H1 (cell line): Measurements from ENCODE around the gene PLD6. TPM values are rescaled to one million over a fixed set of nuclear protein-coding genes. Genes with fewer than 3 reads are reported as not detected.

Experiments used
- CTCF ChIA-PET: fragments of 300-600 bp; sonication (Branson Sonifier 250); formaldehyde crosslinking; loops from one replicate; lab custom pipeline; 2021; ENCODE audit not compliant: partially characterized antibody; lab: Charles Lee
- POLR2A ChIA-PET: fragments of 300-600 bp; sonication (Branson Sonifier 250); formaldehyde crosslinking; loops from one replicate; lab custom pipeline; 2021; ENCODE audit warnings: inconsistent platforms; ENCODE audit not compliant: partially characterized antibody; lab: Charles Lee
- DNase-seq, 2 experiments: peaks; one replicate each; pipeline versions ENCODE4 v3.0.0 to v3.0.0-alpha.2; 2010 to 2022; ENCODE audit warnings: low spot score in 2 of 2, low read depth in 1 of 2, mixed read lengths in 1 of 2
- FAIRE-seq: peaks from 2 replicates; lab custom pipeline; 2011; peaks lifted over from hg19 to GRCh38; lab: Jason Lieb, UNC
- H2AFZ ChIP-seq: 2 replicates; pipeline ENCODE4 v1.8.1; 2012; ENCODE audit warnings: low read length, inconsistent platforms
- H2AK5ac ChIP-seq: 2 replicates; pipeline ENCODE4 v1.6.1; 2013; ENCODE audit warnings: low read depth, low read length
- H2BK120ac ChIP-seq: replicated peaks from 2 replicates; pipeline ENCODE3; 2013; ENCODE audit warnings: low read depth, low read length, inconsistent platforms
- H2BK12ac ChIP-seq: 2 replicates; pipeline ENCODE4 v1.6.1; 2013; ENCODE audit warnings: low read depth, low read length
- H2BK15ac ChIP-seq: 2 replicates; pipeline ENCODE4 v1.6.1; 2013; ENCODE audit warnings: low read length
- H2BK20ac ChIP-seq: 2 replicates; pipeline ENCODE4 v1.6.1; 2013; ENCODE audit warnings: low read length
- H2BK5ac ChIP-seq: 2 replicates; pipeline ENCODE4 v1.6.1; 2013; ENCODE audit warnings: low read depth, low read length
- H3K14ac ChIP-seq: 2 replicates; pipeline ENCODE4 v1.6.1; 2013; ENCODE audit warnings: inconsistent platforms; ENCODE audit not compliant: insufficient read length
- H3K18ac ChIP-seq: 2 replicates; pipeline ENCODE4 v1.6.1; 2013; ENCODE audit warnings: low read length; ENCODE audit errors: extremely low read depth
- H3K23ac ChIP-seq: 2 replicates; pipeline ENCODE4 v1.6.1; 2013; ENCODE audit warnings: inconsistent platforms; ENCODE audit not compliant: insufficient read length
- H3K23me2 ChIP-seq: 2 replicates; pipeline ENCODE4 v1.6.1; 2013; ENCODE audit warnings: low read depth, low read length
- H3K27ac ChIP-seq: 2 replicates; pipeline ENCODE4 v1.6.1; 2011; ENCODE audit warnings: low read depth, low read length, inconsistent platforms
- H3K27me3 ChIP-seq, 4 experiments: replicated peaks in 1 of 4; 1 replicate in 1 of 4; 2 replicates in 3 of 4; pipeline versions ENCODE4 v1.6.1 to v1.8.1; 2011 to 2013; ENCODE audit warnings: low read length in 3 of 4, mild to moderate bottlenecking in 3 of 4, inconsistent platforms in 2 of 4, mixed read lengths in 2 of 4, moderate library complexity in 1 of 4; ENCODE audit not compliant: control insufficient read depth in 3 of 4, insufficient read depth in 3 of 4; ENCODE audit errors: extremely low read depth in 1 of 4
- H3K36me3 ChIP-seq, 4 experiments: 2 replicates each; pipeline versions ENCODE4 v1.6.1 to v1.8.1; 2011 to 2013; ENCODE audit warnings: mild to moderate bottlenecking in 4 of 4, low read length in 3 of 4, moderate library complexity in 2 of 4, control low read depth in 1 of 4, inconsistent platforms in 1 of 4; ENCODE audit not compliant: insufficient read depth in 4 of 4, control insufficient read depth in 2 of 4
- H3K4ac ChIP-seq: replicated peaks from 2 replicates; pipeline ENCODE3; 2013; ENCODE audit warnings: low read length, low read depth, mixed read lengths, inconsistent platforms; ENCODE audit not compliant: insufficient read length
- H3K4me1 ChIP-seq, 4 experiments: replicated peaks in 1 of 4; 1 replicate in 1 of 4; 2 replicates in 3 of 4; pipeline versions ENCODE4 v1.6.1 to v1.8.1; 2011 to 2013; ENCODE audit warnings: low read length in 3 of 4, inconsistent platforms in 2 of 4, mixed read lengths in 1 of 4; ENCODE audit not compliant: insufficient read depth in 4 of 4, control insufficient read depth in 3 of 4
- H3K4me2 ChIP-seq, 2 experiments: 2 replicates each; pipeline versions ENCODE4 v1.6.1 to v1.8.1; 2011 to 2013; ENCODE audit warnings: low read depth in 2 of 2, low read length in 2 of 2, control low read depth in 1 of 2, inconsistent platforms in 1 of 2, mild to moderate bottlenecking in 1 of 2; ENCODE audit not compliant: insufficient read depth in 1 of 2
- H3K4me3 ChIP-seq, 4 experiments: fragments of 200-600, 300-600 bp in 1 of 4; sonication (generic), shearing (Covaris generic), sonication (Bioruptor Twin) in 1 of 4; 2 replicates each; pipeline versions ENCODE4 v1.5.1 to v1.8.1; 2011 to 2016; ENCODE audit warnings: low read length in 4 of 4, low read depth in 3 of 4, control low read depth in 2 of 4, inconsistent platforms in 2 of 4, mild to moderate bottlenecking in 2 of 4, mixed read lengths in 1 of 4, moderate library complexity in 1 of 4; ENCODE audit not compliant: insufficient read depth in 2 of 4; ENCODE audit errors: extremely low read depth in 1 of 4
- H3K56ac ChIP-seq: replicated peaks from 2 replicates; pipeline ENCODE3; 2013; ENCODE audit warnings: low read depth, mild to moderate bottlenecking, mixed read lengths, low read length, inconsistent platforms; ENCODE audit not compliant: insufficient read length
- H3K79me1 ChIP-seq: 2 replicates; pipeline ENCODE4 v1.6.1; 2013; ENCODE audit warnings: low read depth, low read length, control low read depth
- H3K79me2 ChIP-seq, 2 experiments: 2 replicates each; pipeline versions ENCODE4 v1.6.1 to v1.8.1; 2012 to 2013; ENCODE audit warnings: low read length in 2 of 2, mild to moderate bottlenecking in 2 of 2, inconsistent platforms in 1 of 2; ENCODE audit not compliant: insufficient read depth in 2 of 2, control insufficient read depth in 1 of 2
- H3K9ac ChIP-seq, 4 experiments: replicated peaks in 1 of 4; 1 replicate in 1 of 4; 2 replicates in 3 of 4; pipeline versions ENCODE4 v1.6.1 to v1.8.1; 2011 to 2013; ENCODE audit warnings: low read depth in 3 of 4, low read length in 3 of 4, control low read depth in 2 of 4, mild to moderate bottlenecking in 2 of 4, moderate library complexity in 2 of 4, inconsistent platforms in 1 of 4; ENCODE audit errors: extremely low read depth in 1 of 4
- H3K9me3 ChIP-seq, 2 experiments: 2 replicates each; pipeline versions ENCODE4 v1.6.1 to v1.8.1; 2012 to 2013; ENCODE audit warnings: mild to moderate bottlenecking in 2 of 2, moderate library complexity in 2 of 2, control low read depth in 1 of 2, inconsistent platforms in 1 of 2, low read depth in 1 of 2, low read length in 1 of 2, mixed read lengths in 1 of 2; ENCODE audit not compliant: insufficient read depth in 2 of 2
- H4K20me1 ChIP-seq, 2 experiments: replicated peaks in 1 of 2; 2 replicates each; pipeline versions ENCODE3 to v1.8.1; 2011 to 2013; ENCODE audit warnings: inconsistent platforms in 2 of 2, low read length in 2 of 2, mild to moderate bottlenecking in 1 of 2; ENCODE audit not compliant: insufficient read depth in 2 of 2, control insufficient read depth in 1 of 2
- H4K5ac ChIP-seq: 2 replicates; pipeline ENCODE4 v1.6.1; 2013; ENCODE audit warnings: low read length, low read depth, mixed read lengths, inconsistent platforms; ENCODE audit not compliant: insufficient read length
- H4K8ac ChIP-seq: 2 replicates; pipeline ENCODE4 v1.8.0; 2013; ENCODE audit warnings: mild to moderate bottlenecking, moderate library complexity, low read length, inconsistent platforms; ENCODE audit not compliant: insufficient read depth; ENCODE audit errors: extremely low read depth
- H4K91ac ChIP-seq: replicated peaks from 2 replicates; pipeline ENCODE3; 2013; ENCODE audit warnings: low read length, mixed read lengths, inconsistent platforms; ENCODE audit not compliant: insufficient read length
- CBX8 ChIP-seq: fragments of 300-800, 300-1000 bp; sonication (generic); IDR thresholded peaks from 2 replicates; pipeline ENCODE4 v1.7.1; 2016; ENCODE audit warnings: low read depth, low read length, borderline replicate concordance
- CHD2 ChIP-seq: IDR thresholded peaks from 2 replicates; pipeline ENCODE4 v1.6.1; 2012; ENCODE audit warnings: low read length, improper control_type of control experiment
- HDAC6 ChIP-seq: IDR thresholded peaks from one replicate; pipeline ENCODE4 v1.7.1; 2012; ENCODE audit warnings: low read depth, mild to moderate bottlenecking, inconsistent platforms, low read length, moderate library complexity
- JUN ChIP-seq: IDR thresholded peaks from 2 replicates; pipeline ENCODE4 v1.6.1; 2011; ENCODE audit warnings: low read depth, mild to moderate bottlenecking, improper control_type of control experiment, low read length
- NRF1 ChIP-seq: IDR thresholded peaks from 2 replicates; pipeline ENCODE4 v1.6.1; 2011; ENCODE audit warnings: mild to moderate bottlenecking, low read depth, low read length, improper control_type of control experiment
- POLR2AphosphoS5 ChIP-seq: IDR thresholded peaks from 2 replicates; pipeline ENCODE4 v1.6.1; 2011; ENCODE audit warnings: low read depth, low read length
- SIN3A ChIP-seq, 2 experiments: IDR thresholded peaks in 1 of 2; conservative IDR thresholded peaks in 1 of 2; 2 replicates each; pipeline ENCODE4 v1.6.1; 2011 to 2012; ENCODE audit warnings: low read length in 2 of 2, improper control_type of control experiment in 1 of 2, low read depth in 1 of 2, mild to moderate bottlenecking in 1 of 2
- TAF1 ChIP-seq: IDR thresholded peaks from 2 replicates; pipeline ENCODE4 v1.6.1; 2011; ENCODE audit warnings: mild to moderate bottlenecking, low read depth, low read length
- TEAD4 ChIP-seq: IDR thresholded peaks from 2 replicates; pipeline ENCODE4 v1.6.1; 2012; ENCODE audit warnings: low read depth, low read length, inconsistent platforms, mixed read lengths
- WGBS, 2 experiments: shearing (Covaris generic) in 1 of 2; methylation state at CpG; one replicate each; pipeline versions ENCODE4 v1.1.6 to v1.1.7; 2013 to 2015; ENCODE audit warnings: low lambda C conversion rate in 2 of 2, mixed read lengths in 2 of 2, inconsistent platforms in 1 of 2, low coverage in 1 of 2, missing lambda C conversion rate in 1 of 2; ENCODE audit not compliant: insufficient replicate concordance in 2 of 2, insufficient coverage in 1 of 2, insufficient read length in 1 of 2; ENCODE audit errors: extremely low coverage in 1 of 2, missing lambda C conversion rate in 1 of 2; 5-methylcytosine and 5-hydroxymethylcytosine counted together
- polyA plus RNA-seq, 7 experiments: library from polyadenylated mRNA; depleted of rRNA in 3 of 7; stranded (reverse) in 5 of 7; unstranded in 2 of 7; fragments of >200 nt in 5 of 7; fragments of 200-250 nt in 2 of 7; gene quantifications; 1 replicate in 5 of 7; 2 replicates in 1 of 7; 4 replicates in 1 of 7; pipeline versions ENCODE4 v1.2.1 to v1.2.3, GENCODE V29; 2011 to 2013; ENCODE audit warnings: missing spikeins in 2 of 7, mixed read lengths in 2 of 7
- total RNA-seq: library from RNA; stranded (reverse); fragmentation: NEBNext Ultra II Directional; extraction: Animal tissue kit (Norgen Biotek cat#: 25700); gene quantifications from 2 replicates; pipeline ENCODE4 v1.2.1, GENCODE V29; 2021
- TF ChIP-seq, protein P1 (sequence below): IDR thresholded peaks from 2 replicates; pipeline ENCODE4 v1.6.1; 2011; ENCODE audit warnings: low read depth, mild to moderate bottlenecking, low read length; ENCODE audit not compliant: insufficient read depth
- TF ChIP-seq, protein P2 (sequence below): IDR thresholded peaks from 2 replicates; pipeline ENCODE4 v1.6.1; 2012; ENCODE audit warnings: inconsistent platforms
- TF ChIP-seq, protein P3 (sequence below): IDR thresholded peaks from 2 replicates; pipeline ENCODE4 v1.6.1; 2011; ENCODE audit warnings: low read length, improper control_type of control experiment

PLD6 gene
- total and polyA plus RNA-seq, 2 of the 8 experiments (the other 6 are each of a cell fraction or from before 2014, with no cell fraction given): 0.20 to 0.22 TPM

DNA sequence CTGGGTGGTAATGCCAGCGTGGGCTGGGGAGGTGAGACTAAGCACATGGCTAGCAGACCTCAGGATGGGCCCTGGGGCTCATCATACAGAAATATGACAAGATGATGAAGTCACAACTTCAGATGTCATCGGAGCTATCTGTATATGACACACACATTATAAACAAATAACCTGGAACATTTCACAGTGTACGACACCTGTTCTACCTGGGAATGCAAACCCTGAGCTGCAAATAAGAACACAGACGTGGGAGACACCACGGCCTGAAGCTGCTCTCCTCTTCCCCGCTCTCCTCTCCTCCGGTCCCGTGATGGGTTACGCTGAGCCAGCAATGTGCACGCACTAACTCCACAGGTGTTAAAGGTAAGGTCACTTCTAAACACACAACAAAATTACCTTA lies 4.9 kb downstream of the PLD6 start:
- H3K4me2 ChIP-seq: no peak overlapping the region
- no peak overlapping the region for H2BK20ac ChIP-seq
- H3K23ac ChIP-seq: no peak overlapping the region
- H4K8ac ChIP-seq: no peak overlapping the region
- TF ChIP-seq TAF1 (no peak), POLR2AphosphoS5 (no peak), NRF1 (no peak), TEAD4 (no peak), CHD2 (no peak), JUN (no peak), SIN3A (conservative IDR thresholded peaks at IDR 0.05 in 1 of 2, IDR thresholded peaks at IDR 0.05 in 1 of 2; ENCODE audit: low read depth in 1 of 2, low read length in 2 of 2) (no peak), CBX8 (no peak), HDAC6 (no peak)
- TF ChIP-seq, protein P1, sequence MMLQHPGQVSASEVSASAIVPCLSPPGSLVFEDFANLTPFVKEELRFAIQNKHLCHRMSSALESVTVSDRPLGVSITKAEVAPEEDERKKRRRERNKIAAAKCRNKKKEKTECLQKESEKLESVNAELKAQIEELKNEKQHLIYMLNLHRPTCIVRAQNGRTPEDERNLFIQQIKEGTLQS: no peak
- TF ChIP-seq, protein P2, sequence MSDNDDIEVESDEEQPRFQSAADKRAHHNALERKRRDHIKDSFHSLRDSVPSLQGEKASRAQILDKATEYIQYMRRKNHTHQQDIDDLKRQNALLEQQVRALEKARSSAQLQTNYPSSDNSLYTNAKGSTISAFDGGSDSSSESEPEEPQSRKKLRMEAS: no peak
- TF ChIP-seq, protein P3, sequence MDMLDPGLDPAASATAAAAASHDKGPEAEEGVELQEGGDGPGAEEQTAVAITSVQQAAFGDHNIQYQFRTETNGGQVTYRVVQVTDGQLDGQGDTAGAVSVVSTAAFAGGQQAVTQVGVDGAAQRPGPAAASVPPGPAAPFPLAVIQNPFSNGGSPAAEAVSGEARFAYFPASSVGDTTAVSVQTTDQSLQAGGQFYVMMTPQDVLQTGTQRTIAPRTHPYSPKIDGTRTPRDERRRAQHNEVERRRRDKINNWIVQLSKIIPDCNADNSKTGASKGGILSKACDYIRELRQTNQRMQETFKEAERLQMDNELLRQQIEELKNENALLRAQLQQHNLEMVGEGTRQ: no peak
- CTCF ChIA-PET: interaction anchor here (0.8 to 1.3 kb wide), 4 partner anchors 14 to 201 kb away, joined by 3 to 5 read pairs (median 3); no protein-coding TSS in a partner anchor
- H3K79me1 ChIP-seq: no peaks in the 10 kb centered on the region
- H2BK15ac ChIP-seq: no peak overlapping the region
- H3K23me2 ChIP-seq: no peaks in the 10 kb centered on the region
- H3K9ac ChIP-seq: no peak overlapping the region
- no peak overlapping the region for H3K14ac ChIP-seq
- H3K18ac ChIP-seq: no peak overlapping the region
- POLR2A ChIA-PET: interaction anchor here (1.2 to 1.3 kb wide), 3 partner anchors 12 to 122 kb away, joined by 3 to 5 read pairs (median 4); no protein-coding TSS in a partner anchor
- H2AK5ac ChIP-seq: no peak overlapping the region
- H3K4ac ChIP-seq: no peak overlapping the region
- no peak overlapping the region for H2BK120ac ChIP-seq
- H2AFZ ChIP-seq: no peak overlapping the region
- no peaks in the 10 kb centered on the region for H3K27me3 ChIP-seq
- no peaks in the 10 kb centered on the region for H3K36me3 ChIP-seq
- H3K56ac ChIP-seq: no peak overlapping the region
- H3K9me3 ChIP-seq: peaks cover 0 to 3% of the 10 kb centered on the region in 2 experiments; a peak in 1 of 4 replicates
- H4K91ac ChIP-seq: no peak overlapping the region
- DNase-seq: no peak
- no peak overlapping the region for H4K5ac ChIP-seq
- H4K20me1 ChIP-seq: no peaks in the 10 kb centered on the region
- 88% methylated on average over 10 of the region's 10 CpGs; no CpG with 5 or more reads in 1 of the 2 experiments for WGBS, 2 experiments
- H2BK12ac ChIP-seq: no peak overlapping the region
- H3K79me2 ChIP-seq: no peaks in the 10 kb centered on the region
- no peak for FAIRE-seq
- no peak overlapping the region for H2BK5ac ChIP-seq
- no peaks in the 10 kb centered on the region; a peak in 1 of 7 replicates for H3K4me1 ChIP-seq
- no peak overlapping the region for H3K4me3 ChIP-seq
- no peak overlapping the region for H3K27ac ChIP-seq
